ENCODE data around the gene USP5. TPM values are rescaled to one million over a fixed set of nuclear protein-coding genes. Genes with fewer than 3 reads are reported as not detected.
A peak's percentile ranks its signal among the peaks of the same experiment; 100 is the strongest.
"Not testable (repeated sequence)": the region's sequence is repeated elsewhere in the genome, so short reads cannot be mapped to it uniquely, and the experiment has no call there.

Gene USP5
- total RNA-seq, 1 donor from 2014 or later = 134 TPM

DNA sequence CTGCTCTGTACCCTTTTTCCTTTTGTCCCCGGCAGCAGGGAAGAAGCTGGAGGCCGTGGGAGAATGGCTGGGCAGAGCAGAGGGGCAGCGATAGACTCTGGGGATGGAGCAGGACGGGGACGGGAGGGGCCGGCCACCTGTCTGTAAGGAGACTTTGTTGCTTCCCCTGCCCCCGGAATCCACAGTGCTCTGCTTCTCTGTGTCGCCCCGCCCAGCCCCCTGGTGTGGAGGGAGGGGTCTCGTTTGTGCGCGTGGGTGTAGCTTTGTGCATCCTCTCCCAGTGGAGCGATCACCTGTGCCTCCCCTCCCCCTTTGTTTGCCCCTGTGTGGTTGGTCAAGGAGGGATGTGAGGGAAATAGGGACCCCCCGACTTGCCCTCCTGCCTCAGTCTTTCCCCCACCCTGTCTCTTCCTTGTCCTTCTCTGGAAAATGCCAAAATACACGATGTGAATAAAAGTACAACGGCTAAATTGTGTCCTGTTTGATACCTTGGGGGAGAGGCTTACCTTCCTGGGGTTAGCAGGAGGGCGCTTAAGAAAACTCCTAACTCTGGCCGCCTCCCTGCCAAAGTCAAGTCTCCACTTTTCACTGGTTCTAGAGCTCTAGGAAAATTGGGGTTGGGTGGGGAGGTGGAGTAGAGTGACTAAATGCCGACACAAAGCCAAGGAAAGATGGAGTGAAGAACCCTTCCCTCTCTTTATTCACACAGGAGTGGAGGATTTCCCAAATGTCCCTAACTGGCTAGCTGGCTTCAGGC lies 14.4 kb downstream of the USP5 start:
- H3K9me3 Mint-ChIP-seq = no peaks in the 10 kb centered on the region
- peak overlapping the region; percentile 95 for H3K4me3 Mint-ChIP-seq (ENCODE audit: low read depth)
- H3K36me3 Mint-ChIP-seq (ENCODE audit: low read depth) = peaks cover 80% of the 10 kb centered on the region
- H3K4me1 Mint-ChIP-seq (ENCODE audit: low read depth) = peaks cover 36% of the 10 kb centered on the region
- no peak for DNase-seq (ENCODE audit: low spot score)
- no peak overlapping the region for H3K27ac Mint-ChIP-seq
- no peaks in the 10 kb centered on the region for H3K27me3 Mint-ChIP-seq (ENCODE audit: low read depth)
- intact Hi-C loops (cut with micrococcal nuclease) = no loop called here

DNA sequence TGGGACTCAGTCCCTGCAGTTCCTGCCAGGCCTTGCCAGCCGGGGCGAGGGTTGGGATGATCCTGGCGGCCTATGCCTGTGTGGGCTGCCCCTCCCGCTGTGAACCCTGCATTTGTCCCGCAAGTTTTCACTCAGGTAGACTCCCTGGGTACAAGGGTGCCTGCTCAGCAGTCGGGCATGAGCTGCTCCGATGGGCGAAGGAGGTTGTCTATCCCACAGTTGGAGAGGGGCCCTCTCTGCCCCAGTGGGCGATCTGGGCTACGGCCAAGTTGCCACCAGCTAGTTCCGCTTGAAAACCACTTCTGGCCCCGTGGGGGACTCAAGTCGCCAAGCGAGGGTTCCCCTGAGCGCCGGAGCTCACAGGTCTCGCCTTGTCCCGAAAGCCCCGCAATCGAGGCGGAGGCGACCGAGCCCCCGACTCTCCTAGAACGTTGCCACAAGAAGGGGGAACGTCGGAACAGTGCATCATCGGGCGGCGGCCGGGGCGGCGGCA lies 15.0 kb downstream of the USP5 start:
- no peaks in the 10 kb centered on the region for H3K27me3 Mint-ChIP-seq (ENCODE audit: low read depth)
- H3K4me3 Mint-ChIP-seq (ENCODE audit: low read depth) = peak overlapping the region; percentile 95
- intact Hi-C loops (cut with micrococcal nuclease) = loop anchor here (1.0 kb wide), 1 partner anchor 15 kb away; the partner anchor contains the start of gene USP5
- H3K4me1 Mint-ChIP-seq (ENCODE audit: low read depth) = peaks cover 41% of the 10 kb centered on the region
- peak overlapping the region; percentile 97 for H3K27ac Mint-ChIP-seq
- DNase-seq (ENCODE audit: low spot score) = no peak
- no peaks in the 10 kb centered on the region for H3K9me3 Mint-ChIP-seq
- peaks cover 81% of the 10 kb centered on the region for H3K36me3 Mint-ChIP-seq (ENCODE audit: low read depth)

DNA sequence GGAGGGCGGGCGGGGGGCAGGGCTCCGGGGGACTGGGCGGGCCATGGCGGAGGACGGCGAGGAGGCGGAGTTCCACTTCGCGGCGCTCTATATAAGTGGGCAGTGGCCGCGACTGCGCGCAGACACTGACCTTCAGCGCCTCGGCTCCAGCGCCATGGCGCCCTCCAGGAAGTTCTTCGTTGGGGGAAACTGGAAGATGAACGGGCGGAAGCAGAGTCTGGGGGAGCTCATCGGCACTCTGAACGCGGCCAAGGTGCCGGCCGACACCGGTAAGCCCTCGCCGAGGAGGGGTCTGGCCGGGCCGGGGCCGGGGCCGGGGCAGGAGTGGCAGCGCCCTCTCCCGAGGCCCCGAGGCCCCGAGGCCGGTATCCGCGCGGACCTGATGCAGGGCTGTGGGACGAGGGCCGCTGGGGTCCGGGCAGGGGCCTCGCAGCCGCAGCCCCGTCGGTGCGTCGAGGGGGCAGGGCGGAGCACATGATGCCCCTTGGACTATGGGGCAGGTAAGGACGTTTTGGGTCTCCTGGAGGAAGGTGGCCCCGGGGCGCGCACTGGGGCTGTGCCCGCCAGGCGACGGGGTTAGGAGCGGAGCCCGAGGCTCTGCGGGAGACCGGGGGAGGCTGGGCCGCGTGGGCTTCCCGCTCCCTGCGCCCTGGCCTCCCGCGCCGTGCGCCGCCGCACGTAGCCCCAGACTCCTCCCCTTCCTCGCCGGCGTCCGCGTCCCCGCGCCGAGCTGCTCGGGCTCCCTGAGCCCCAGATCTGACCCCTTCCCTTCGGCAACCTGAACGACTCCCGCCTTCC lies 15.7 kb downstream of the USP5 start, which contains the start of gene TPI1:
Gene TPI1, plus strand, starts transcription at position 119 of the 798 bp plus-strand sequence. Its CDS starts 36 bp downstream, at position 155.
- H3K9me3 Mint-ChIP-seq = no peaks in the 10 kb centered on the region
- peaks cover 46% of the 10 kb centered on the region for H3K4me1 Mint-ChIP-seq (ENCODE audit: low read depth)
- peaks cover 81% of the 10 kb centered on the region for H3K36me3 Mint-ChIP-seq (ENCODE audit: low read depth)
- DNase-seq (ENCODE audit: low spot score) = peak; percentile 76
- no peaks in the 10 kb centered on the region for H3K27me3 Mint-ChIP-seq (ENCODE audit: low read depth)
- H3K27ac Mint-ChIP-seq = peak within 1 kb of the TSS; percentile 97
- H3K4me3 Mint-ChIP-seq (ENCODE audit: low read depth) = peak within 1 kb of the TSS; percentile 95
- intact Hi-C loops (cut with micrococcal nuclease) = loop anchor here (1.0 kb wide), 1 partner anchor 15 kb away; the partner anchor contains the start of gene USP5

DNA sequence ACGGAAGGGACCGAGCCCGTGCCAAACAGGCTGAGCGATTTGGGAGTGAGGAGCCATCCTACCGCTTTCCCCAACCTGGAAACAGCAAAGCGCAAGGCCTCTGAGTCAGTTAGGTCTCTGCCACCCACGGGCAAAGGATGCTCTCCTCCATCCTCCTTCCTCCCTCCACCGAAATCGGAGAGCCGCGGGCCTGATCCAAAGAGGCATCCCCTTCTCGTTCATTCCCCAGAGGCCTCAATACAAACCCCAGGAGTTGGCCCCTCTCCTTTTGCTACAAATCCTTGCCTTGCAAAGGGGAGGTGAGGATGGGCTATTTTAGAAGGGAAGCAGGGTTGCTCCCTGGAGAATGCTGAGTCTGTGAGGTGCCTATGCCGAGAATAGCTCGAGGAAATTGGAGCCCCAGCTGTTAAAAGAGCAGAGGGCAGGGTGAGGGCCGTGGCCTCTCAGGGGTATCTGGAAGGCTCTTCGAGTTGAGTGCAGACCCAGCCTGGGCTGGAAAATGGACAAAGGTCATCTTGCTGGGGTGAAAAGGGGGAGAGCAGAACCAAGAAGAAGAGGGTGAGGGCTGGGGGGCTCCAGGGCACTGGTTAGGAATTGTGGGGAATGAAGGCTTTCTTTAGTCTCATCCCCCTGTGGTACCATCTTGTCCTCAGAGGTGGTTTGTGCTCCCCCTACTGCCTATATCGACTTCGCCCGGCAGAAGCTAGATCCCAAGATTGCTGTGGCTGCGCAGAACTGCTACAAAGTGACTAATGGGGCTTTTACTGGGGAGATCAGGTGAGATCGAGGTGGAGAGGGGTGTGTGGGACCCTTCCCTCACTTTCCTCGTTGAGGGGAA lies 16.5 kb downstream of the USP5 start:
- Mint-ChIP-seq H3K27ac (peak overlapping the region; percentile 84), H3K36me3 (ENCODE audit: low read depth) (peaks cover 81% of the 10 kb centered on the region), H3K4me3 (ENCODE audit: low read depth) (peak overlapping the region; percentile 92), H3K27me3 (ENCODE audit: low read depth) (no peaks in the 10 kb centered on the region), H3K4me1 (ENCODE audit: low read depth) (peaks cover 47% of the 10 kb centered on the region), H3K9me3 (no peaks in the 10 kb centered on the region)
- DNase-seq (ENCODE audit: low spot score) = no peak
- intact Hi-C loops (cut with micrococcal nuclease) = no loop called here

DNA sequence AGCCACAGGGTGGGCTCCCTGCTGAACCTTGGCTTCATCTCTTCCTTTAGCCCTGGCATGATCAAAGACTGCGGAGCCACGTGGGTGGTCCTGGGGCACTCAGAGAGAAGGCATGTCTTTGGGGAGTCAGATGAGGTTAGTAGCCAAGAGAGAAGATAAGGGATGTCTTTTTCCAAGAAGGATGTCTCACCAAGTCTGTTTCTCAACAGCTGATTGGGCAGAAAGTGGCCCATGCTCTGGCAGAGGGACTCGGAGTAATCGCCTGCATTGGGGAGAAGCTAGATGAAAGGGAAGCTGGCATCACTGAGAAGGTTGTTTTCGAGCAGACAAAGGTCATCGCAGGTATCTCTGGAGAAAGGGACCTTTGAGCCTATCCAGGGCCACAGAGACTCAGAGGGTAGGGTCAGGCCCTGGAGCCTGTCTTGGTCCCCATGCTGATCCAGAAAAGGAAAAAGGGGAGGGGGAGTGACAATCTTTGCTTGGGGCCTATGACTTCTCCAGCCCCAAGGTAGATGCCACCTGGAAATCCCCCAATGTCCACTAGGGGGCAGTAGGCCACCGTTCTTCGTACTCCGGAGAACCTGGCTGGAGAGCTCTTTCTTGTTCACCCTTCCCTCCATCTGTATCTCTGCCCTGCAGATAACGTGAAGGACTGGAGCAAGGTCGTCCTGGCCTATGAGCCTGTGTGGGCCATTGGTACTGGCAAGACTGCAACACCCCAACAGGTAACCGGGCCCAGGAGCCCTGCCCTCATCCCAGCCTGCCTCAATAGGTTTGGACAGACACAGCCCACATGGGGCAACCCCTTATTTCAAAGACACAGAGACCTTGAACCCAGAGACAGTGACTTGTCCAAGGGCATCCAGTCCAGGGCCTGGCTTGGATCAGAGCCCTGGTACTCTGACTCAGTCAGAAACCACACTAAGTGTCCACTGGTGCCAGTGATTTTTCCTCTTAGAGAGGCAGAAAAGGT lies 17.4 kb downstream of the USP5 start:
- Mint-ChIP-seq H3K27me3 (ENCODE audit: low read depth) (no peaks in the 10 kb centered on the region), H3K36me3 (ENCODE audit: low read depth) (peaks cover 72% of the 10 kb centered on the region), H3K4me3 (ENCODE audit: low read depth) (peak overlapping the region; percentile 92), H3K27ac (peak overlapping the region; percentile 84), H3K9me3 (no peaks in the 10 kb centered on the region), H3K4me1 (ENCODE audit: low read depth) (peaks cover 50% of the 10 kb centered on the region)
- peak; percentile 79 for DNase-seq (ENCODE audit: low spot score)
- intact Hi-C loops (cut with micrococcal nuclease) = no loop called here

DNA sequence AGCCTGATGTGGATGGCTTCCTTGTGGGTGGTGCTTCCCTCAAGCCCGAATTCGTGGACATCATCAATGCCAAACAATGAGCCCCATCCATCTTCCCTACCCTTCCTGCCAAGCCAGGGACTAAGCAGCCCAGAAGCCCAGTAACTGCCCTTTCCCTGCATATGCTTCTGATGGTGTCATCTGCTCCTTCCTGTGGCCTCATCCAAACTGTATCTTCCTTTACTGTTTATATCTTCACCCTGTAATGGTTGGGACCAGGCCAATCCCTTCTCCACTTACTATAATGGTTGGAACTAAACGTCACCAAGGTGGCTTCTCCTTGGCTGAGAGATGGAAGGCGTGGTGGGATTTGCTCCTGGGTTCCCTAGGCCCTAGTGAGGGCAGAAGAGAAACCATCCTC lies 18.4 kb downstream of the USP5 start:
- intact Hi-C loops (cut with micrococcal nuclease); H3K9me3 Mint-ChIP-seq; H3K27me3 Mint-ChIP-seq (ENCODE audit: low read depth); DNase-seq (ENCODE audit: low spot score): not testable (repeated sequence)
- H3K36me3 Mint-ChIP-seq (ENCODE audit: low read depth) = peaks cover 71% of the 10 kb centered on the region
- H3K4me3 Mint-ChIP-seq (ENCODE audit: low read depth) = peak overlapping the region; percentile 92
- H3K4me1 Mint-ChIP-seq (ENCODE audit: low read depth) = peaks cover 55% of the 10 kb centered on the region
- H3K27ac Mint-ChIP-seq = peak overlapping the region; percentile 60

DNA sequence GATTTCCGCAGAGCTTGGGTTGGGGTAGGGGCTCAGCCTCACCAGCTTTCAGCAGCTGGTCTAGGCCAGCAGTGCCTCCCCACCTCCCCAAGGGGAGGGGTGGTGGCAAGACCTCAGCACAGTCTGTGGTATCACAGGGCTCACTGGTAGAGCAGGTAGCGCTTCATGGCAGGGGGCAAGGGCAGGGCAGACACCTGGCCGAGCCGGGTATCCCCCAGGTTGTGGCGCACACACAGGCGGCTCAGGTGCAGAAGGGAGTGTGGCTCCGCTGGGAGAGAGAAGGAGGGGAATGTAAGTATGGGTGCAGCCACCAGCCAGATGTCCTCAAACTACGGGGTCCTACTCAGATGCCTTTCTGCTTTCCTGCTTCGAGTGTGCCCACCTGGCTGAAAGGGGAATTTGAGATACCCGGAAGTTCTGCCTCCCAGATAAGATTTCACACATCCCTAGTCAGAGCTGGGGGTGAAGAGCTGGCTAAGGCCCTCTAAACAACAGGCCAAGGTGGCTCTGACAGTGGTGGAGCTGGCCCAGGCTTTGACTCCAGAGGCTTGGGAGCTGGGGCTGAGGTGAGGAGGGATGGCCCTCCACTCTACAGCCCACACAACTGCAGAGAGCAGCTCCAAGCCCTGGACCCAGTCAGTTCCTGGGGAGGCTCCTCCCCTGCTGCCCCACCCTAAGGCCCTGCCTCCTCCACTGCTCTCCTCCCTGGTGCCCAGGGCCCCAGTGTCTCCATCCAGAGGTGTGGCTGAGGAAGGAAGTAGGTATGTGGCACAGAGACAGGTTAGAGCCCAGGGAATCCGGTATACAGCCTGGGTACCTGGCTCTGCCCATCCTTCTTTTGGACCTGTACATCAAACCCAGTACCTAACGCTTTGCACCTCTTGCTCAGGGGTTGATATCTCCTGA lies 19.4 kb downstream of the USP5 start:
- no peaks in the 10 kb centered on the region for H3K9me3 Mint-ChIP-seq
- H3K36me3 Mint-ChIP-seq (ENCODE audit: low read depth) = peaks cover 71% of the 10 kb centered on the region
- peak overlapping the region; percentile 92 for H3K4me3 Mint-ChIP-seq (ENCODE audit: low read depth)
- peak; percentile 45 for DNase-seq (ENCODE audit: low spot score)
- intact Hi-C loops (cut with micrococcal nuclease) = no loop called here
- H3K27me3 Mint-ChIP-seq (ENCODE audit: low read depth) = no peaks in the 10 kb centered on the region
- H3K4me1 Mint-ChIP-seq (ENCODE audit: low read depth) = peaks cover 59% of the 10 kb centered on the region
- peak overlapping the region; percentile 84 for H3K27ac Mint-ChIP-seq

DNA sequence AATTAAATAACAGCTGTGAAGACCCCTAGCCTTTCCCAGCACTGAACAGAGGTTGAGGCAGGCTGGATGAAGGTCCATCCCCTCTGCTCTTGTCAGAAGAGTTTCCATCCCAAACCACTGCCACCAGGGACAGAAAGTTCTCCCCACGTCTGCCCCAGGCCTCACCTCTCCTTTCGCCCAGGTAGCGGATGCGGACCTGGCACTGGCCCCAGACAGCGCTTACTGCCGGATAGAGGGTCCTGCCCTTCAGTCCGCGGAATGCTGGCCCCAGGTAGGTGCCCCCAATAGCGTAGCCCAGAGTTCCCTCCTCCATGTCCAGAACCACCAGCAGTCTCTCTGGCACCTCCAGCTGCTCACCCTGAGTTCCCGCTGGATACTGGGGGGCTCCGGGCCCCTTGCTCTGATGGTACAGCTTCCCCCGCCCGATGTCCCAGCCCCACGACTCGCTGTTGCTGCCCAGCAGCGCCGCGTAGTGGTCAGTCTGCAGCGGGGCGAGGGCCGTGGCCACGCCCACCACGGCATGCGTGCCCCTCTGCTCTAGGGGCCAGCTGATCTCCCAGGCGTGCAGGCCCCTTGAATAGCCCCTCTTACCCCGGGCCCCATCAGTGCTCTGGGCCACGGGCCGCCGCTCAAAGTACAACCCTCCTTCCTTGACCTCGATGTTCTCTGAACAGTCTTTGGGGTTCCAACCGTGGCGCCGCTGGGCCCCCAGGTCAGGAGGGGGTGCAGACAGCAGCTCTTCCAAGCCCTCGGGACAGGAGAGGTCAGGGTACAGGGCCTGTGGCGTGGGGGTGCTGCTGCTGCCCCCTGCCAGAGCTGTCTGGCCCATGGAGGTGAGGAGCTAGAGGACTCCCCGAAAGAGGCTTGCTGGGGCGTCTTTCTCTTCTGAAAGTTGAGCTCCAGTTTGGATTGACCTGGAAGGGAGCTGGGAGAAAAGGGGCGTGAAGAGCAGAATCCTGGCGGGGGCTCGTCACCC lies 20.4 kb downstream of the USP5 start:
- peaks cover 72% of the 10 kb centered on the region for H3K36me3 Mint-ChIP-seq (ENCODE audit: low read depth)
- H3K27me3 Mint-ChIP-seq (ENCODE audit: low read depth) = no peaks in the 10 kb centered on the region
- peak overlapping the region; percentile 92 for H3K4me3 Mint-ChIP-seq (ENCODE audit: low read depth)
- intact Hi-C loops (cut with micrococcal nuclease) = loop anchor here (1.0 to 2.0 kb wide), 5 partner anchors 19 to 80 kb away; partner anchors contain the start of genes ENO2, LRRC23 and USP5
- no peaks in the 10 kb centered on the region for H3K9me3 Mint-ChIP-seq
- peaks cover 53% of the 10 kb centered on the region for H3K4me1 Mint-ChIP-seq (ENCODE audit: low read depth)
- H3K27ac Mint-ChIP-seq = peak overlapping the region; percentile 84
- peak; percentile 83 for DNase-seq (ENCODE audit: low spot score)

DNA sequence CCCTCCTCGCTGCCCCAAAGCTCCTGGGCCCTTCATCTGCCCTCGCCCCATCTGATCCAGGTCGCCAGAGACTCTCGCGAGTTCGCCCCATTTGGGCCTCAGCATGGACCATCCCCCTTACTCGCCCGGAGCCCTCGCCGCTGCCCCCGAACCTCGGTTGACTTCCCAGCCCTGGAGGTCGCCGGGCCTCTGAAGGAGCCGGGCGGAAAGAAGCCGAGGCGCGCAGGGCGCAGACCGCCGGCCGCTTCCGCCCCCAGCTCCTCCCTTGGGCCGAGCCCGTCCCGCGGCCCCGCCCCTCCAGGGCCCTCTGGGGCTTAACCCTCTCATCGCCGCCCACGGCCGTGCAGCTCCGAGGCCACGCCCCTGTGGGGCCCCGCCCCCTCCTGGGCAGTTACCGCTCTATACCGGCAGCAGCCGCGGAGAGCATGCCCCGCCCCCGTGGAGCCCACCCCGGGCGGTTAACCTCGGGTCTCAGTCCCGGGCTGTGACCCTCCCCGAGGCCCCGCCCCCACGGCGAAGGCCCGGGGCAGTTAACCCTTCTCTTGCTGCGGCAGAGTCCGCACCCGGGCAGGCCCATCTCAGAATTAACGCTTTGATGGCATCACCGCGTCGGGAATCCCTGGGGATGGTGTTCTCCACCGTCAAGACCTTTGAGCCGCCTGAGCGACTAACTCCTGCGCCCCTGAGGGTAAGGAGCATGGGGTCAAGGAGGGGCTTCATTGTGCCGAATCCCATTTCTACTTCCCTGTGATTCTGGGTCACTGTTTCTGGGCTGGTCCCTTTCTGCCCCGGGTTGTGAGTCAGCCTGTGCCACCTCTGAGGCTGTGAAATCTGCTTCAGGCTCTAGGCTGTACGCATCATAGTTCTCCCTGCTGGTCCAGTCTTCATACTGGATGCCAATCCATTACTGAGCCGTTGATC lies 21.4 kb downstream of the USP5 start, which contains the start of gene SPSB2:
Gene SPSB2, minus strand, starts transcription at position 210 of the 921 bp plus-strand sequence. CDS start 402 bp downstream, outside the sequence.
- H3K36me3 Mint-ChIP-seq (ENCODE audit: low read depth) = peaks cover 67% of the 10 kb centered on the region

More for the DNA sequence above, 21.4 kb downstream of the USP5 start, which contains the start of gene SPSB2:
- Mint-ChIP-seq H3K4me3 (ENCODE audit: low read depth) (peak within 1 kb of the TSS; percentile 92), H3K27ac (peak within 1 kb of the TSS; percentile 84), H3K9me3 (no peaks in the 10 kb centered on the region), H3K27me3 (ENCODE audit: low read depth) (no peaks in the 10 kb centered on the region), H3K4me1 (ENCODE audit: low read depth) (peaks cover 52% of the 10 kb centered on the region)
- intact Hi-C loops (cut with micrococcal nuclease) = loop anchor here (1.0 to 2.0 kb wide), 5 partner anchors 18 to 79 kb away; partner anchors contain the start of genes ENO2, LRRC23 and USP5
- peak; percentile 99 for DNase-seq (ENCODE audit: low spot score)
